Measurements from ENCODE around the gene SEC22A.

Gene SEC22A

GRCh38 chr3:123296836-123297626, 95.3 kb downstream of the SEC22A start:
- no peak for DNase-seq
- in situ Hi-C loops (cut with MboI; ENCODE audit: low pct_unique_long_range_greater_than_20kb, low sequenced_read_pairs), result no loop called here

DNA sequence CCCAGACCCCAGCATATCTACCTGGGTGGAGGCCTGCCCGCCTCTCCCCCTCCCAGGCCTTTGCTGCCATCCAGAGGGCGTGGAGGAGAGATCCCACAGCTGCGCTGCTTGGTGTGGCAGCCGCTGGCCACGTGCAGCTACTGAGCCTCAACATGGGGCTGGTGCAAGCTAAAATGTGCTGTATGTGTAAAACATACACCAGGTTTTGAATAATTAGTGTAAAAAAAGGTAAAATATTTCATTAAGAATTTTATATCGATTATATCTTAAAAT, 95.8 kb downstream of the SEC22A start:
- DNase-seq, result peak; percentile 14
- in situ Hi-C loops (cut with MboI; ENCODE audit: low pct_unique_long_range_greater_than_20kb, low sequenced_read_pairs), result no loop called here

GRCh38 chr3:123298903-123299302, 97.2 kb downstream of the SEC22A start:
- in situ Hi-C loops (cut with MboI; ENCODE audit: low pct_unique_long_range_greater_than_20kb, low sequenced_read_pairs), result no loop called here
- no peak for DNase-seq

DNA sequence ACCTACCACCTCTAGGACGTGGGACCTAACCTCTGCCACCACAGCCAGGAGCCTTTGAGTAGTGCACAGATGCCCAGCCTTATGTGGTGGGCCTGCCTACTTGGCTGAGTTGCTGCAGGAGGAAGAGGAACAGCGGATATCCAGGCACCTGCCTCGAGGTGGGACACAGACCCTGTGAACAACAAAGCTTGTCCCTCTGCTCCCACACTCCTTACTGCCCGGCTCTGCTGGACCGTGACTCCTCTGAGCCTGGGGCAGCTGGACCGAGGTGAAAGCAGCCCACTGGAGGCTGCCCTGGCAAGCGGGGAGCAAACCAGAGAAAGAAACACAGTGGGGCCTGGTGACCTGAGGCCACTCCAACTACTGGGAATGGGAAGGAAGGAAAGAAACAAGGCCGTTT, 97.8 kb downstream of the SEC22A start:
- DNase-seq, result no peak
- in situ Hi-C loops (cut with MboI; ENCODE audit: low pct_unique_long_range_greater_than_20kb, low sequenced_read_pairs), result no loop called here

- DNase-seq, result no peak
- in situ Hi-C loops (cut with MboI; ENCODE audit: low pct_unique_long_range_greater_than_20kb, low sequenced_read_pairs), result no loop called here
Measured at GRCh38 chr3:123300056-123300455, 98.3 kb downstream of the SEC22A start.

- in situ Hi-C loops (cut with MboI; ENCODE audit: low pct_unique_long_range_greater_than_20kb, low sequenced_read_pairs), result no loop called here
- no peak for DNase-seq
Measured at GRCh38 chr3:123300583-123300982, 98.8 kb downstream of the SEC22A start.

- in situ Hi-C loops (cut with MboI; ENCODE audit: low pct_unique_long_range_greater_than_20kb, low sequenced_read_pairs), result no loop called here
- DNase-seq, result no peak
Measured at GRCh38 chr3:123301331-123302184, 99.8 kb downstream of the SEC22A start.

DNA sequence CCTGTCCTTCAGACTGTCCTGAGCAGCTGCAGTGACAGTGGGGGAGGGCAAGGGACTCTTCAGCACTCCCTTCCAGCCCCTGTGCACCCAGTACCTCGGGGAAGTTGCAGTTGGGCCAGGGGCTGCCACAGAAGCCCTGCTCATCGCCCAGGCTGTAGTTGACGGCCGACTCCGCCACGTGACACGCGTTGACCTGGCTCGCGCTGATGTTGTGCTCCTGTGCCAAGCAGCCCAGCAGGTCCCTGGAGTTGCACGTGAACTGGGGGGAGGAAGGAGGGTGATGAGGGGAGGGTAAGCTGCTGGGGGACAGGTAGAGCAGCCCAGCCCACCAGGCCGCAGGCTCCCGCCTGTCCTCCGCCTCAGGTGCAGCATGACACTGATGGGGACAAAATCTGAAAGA, 101.2 kb downstream of the SEC22A start:
- DNase-seq, result no peak
- in situ Hi-C loops (cut with MboI; ENCODE audit: low pct_unique_long_range_greater_than_20kb, low sequenced_read_pairs), result no loop called here

DNA sequence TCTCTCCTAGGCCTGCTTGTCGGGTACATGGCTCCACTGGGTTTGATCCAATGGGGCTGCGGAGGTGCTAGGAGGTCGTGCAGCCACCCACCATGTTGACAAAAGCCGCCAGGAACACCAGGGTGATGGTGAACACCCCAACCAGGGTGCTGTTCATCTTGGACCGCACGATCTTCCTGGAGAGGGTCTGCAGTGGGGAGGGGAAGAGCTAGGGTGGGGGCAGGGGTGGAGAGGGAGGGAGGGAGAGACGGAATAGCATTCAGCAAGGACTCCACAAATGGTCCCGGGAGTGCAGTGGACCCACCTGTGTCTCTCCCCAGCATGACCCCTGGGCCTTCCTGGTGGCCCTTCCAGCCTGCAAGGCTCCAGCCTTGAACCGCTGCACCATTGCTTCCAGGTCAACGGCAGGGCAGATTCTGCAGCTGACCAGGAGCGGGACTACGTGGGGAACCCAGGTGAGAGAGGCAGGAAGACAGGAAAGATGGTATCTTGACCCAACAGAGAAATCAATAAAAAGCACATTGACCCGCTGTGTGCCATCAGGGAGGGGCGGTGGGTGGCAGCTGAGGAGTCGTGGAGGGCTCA, 102.3 kb downstream of the SEC22A start:
- in situ Hi-C loops (cut with MboI; ENCODE audit: low pct_unique_long_range_greater_than_20kb, low sequenced_read_pairs), result no loop called here
- DNase-seq, result no peak

GRCh38 chr3:123305192-123305591, 103.4 kb downstream of the SEC22A start:
- DNase-seq, result no peak
- in situ Hi-C loops (cut with MboI; ENCODE audit: low pct_unique_long_range_greater_than_20kb, low sequenced_read_pairs), result no loop called here

DNA sequence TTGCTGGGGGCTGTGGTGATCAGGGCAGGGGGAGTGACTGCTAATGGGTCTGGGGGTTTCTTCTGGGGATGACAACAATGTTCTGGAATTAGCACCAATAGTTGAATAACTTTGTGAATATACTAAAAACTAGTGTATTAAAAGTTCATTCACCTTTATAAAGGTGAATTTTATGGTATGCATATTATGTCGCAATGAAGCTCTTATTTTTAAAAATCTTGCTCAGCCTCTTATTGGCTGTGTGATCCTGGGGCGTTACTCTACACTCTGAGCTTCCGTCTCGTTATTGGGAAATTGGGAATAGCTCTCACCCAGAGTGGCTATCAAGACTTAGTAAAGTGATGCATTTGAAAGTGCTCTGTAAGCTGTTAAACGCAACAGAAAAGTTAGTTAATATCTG, 105.3 kb downstream of the SEC22A start:
- DNase-seq, result no peak
- in situ Hi-C loops (cut with MboI; ENCODE audit: low pct_unique_long_range_greater_than_20kb, low sequenced_read_pairs), result no loop called here

DNA sequence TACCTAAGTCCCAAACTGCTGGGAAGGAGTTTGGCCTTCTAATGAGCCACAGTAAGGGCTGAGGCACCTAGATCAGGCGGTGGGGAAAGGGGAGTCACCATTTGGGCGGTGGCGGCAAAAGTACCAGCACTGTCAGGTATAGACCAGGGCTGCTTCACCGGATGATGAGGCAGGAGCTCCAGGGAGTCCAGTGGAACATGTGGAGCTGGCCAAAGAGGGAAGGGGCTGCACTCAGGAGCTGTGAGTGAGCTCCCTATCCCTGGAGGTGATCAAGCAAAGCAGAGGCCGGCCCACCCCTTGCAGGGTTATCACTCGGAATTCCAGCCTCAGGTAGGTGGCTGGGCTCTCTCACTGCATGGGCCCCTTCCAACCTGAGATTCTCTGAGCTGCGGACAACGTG, 108.4 kb downstream of the SEC22A start:
- DNase-seq, result no peak
- in situ Hi-C loops (cut with MboI; ENCODE audit: low pct_unique_long_range_greater_than_20kb, low sequenced_read_pairs), result no loop called here

- no peak for DNase-seq
Measured at GRCh38 chr3:123310741-123311140, 109.0 kb downstream of the SEC22A start.

GRCh38 chr3:123311201-123311600, 109.5 kb downstream of the SEC22A start:
- in situ Hi-C loops (cut with MboI; ENCODE audit: low pct_unique_long_range_greater_than_20kb, low sequenced_read_pairs), result no loop called here
- no peak for DNase-seq

More at GRCh38 chr3:123310741-123311140, 109.0 kb downstream of the SEC22A start:
- in situ Hi-C loops (cut with MboI; ENCODE audit: low pct_unique_long_range_greater_than_20kb, low sequenced_read_pairs), result no loop called here

DNA sequence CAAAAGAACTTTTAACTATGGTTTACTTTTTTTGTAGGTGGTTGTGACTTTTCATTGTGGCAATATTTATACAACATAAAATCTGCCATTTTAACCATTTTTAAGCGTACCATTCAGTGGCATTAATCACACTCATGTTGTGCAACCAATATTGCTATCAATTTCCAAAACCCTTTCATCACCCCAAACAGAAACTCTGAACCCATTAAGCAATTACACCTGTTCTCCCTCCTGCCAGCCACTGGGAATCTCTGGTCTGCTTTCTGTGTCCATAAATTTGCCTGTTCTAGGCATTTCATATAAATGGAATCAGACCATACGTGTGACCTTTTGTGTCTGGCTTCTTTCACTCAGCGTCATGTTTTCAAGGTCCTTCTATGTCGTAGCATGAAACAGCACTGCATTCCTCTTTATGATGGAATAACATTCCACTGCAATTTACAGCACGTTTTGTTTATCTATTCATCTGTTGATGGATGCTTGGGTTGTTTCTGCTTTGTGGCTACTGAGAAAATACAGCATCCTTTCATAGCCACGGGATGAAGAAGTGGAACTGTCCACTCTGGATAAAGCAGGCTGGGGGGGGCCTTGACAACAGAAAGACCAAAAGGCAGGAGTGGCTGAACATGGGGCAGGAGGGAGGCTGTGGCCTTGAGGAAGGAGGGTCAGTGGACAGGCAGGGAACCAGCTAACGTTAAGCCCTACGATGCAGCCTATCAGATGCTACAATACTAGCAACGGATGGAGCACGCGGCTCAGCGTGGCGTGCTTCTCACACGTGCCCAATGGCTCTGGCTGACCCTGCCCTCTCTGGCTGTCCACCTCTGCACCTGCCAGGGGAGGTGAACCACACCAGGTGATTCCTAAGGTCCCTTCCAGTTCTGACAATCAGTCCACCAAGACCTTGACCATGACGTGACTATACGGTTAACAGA, 110.9 kb downstream of the SEC22A start:
- no peak for DNase-seq

DNA sequence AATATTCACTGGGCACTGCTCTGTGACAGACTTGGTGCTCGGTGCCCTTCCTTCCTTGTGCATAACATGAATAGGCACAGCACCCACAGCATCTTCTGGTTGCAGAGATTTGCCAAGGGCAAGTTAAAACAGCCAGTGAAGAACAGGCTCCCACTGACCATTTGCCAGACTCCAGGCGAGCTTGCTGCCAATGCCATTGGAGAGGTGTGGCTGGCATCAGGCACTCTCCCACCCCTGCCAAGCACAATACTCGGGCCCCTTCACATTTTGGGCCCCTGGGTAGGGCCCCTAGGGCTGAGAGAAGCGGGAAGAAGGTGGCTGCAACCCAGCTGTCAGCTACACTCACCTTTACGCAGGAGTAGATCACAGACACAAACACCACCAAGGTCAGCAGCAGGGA, 112.1 kb downstream of the SEC22A start:
- in situ Hi-C loops (cut with MboI; ENCODE audit: low pct_unique_long_range_greater_than_20kb, low sequenced_read_pairs), result no loop called here
- DNase-seq, result no peak

More for the DNA sequence above, 110.9 kb downstream of the SEC22A start:
- in situ Hi-C loops (cut with MboI; ENCODE audit: low pct_unique_long_range_greater_than_20kb, low sequenced_read_pairs), result no loop called here

DNA sequence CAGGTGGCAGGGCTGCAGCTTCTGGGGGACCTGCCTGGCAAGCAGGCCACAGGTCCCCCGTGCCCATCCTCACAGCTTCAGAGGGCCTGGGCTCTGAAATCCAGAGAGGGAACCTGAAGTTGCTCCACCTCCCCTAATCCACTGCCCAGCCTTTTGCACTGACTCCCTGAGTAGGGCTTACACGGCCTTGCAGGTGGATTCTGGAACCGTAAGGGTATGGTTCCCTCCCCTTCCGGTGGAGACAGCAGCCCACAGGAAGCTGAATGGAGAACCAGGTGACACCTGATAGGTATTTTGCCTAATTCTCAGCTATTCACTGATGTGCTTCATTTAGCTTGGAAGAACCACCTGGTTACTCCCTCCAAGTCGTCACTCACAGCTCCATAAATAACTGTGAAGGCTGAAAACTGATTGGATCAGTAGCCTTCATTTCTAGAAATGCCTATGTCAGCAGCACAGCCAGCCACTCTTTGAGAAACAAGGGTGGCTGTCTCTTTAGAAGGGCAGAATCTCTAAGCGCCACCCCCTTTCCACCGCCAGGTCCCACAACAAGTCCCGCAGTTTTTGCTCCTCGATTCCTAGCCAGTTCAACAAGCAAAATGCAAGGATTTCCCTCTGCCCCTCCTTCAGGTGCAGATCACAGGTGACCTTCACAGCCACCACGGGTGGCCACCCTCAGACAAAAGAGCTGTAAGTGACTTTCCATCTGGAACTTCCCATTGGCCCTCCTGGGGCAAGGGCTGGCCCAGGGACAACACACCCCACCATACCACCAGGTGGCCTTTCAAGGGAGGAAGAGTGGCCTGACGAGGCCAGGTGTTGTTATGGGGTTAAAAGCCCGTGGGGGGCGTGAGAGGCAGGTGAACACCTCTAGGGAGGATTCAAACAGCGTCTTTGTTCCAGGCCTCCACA, 112.9 kb downstream of the SEC22A start:
- in situ Hi-C loops (cut with MboI; ENCODE audit: low pct_unique_long_range_greater_than_20kb, low sequenced_read_pairs), result no loop called here
- no peak for DNase-seq

GRCh38 chr3:123315271-123315595, 113.5 kb downstream of the SEC22A start:
- in situ Hi-C loops (cut with MboI; ENCODE audit: low pct_unique_long_range_greater_than_20kb, low sequenced_read_pairs), result no loop called here
- no peak for DNase-seq

Measured in KBM-7 (cell line).